Endodermal cell (in vitro differentiated cells): Measurements from ENCODE around the gene OR2D2. TPM values are rescaled to one million over a fixed set of nuclear protein-coding genes. Genes with fewer than 3 reads are reported as not detected.

Experiments used
- DNase-seq: peaks from one replicate; pipeline ENCODE4 v3.0.0-alpha.2; 2017
- H3K27ac ChIP-seq: 2 replicates; pipeline ENCODE4 v1.5.1; 2013; ENCODE audit warnings: mild to moderate bottlenecking, low read depth, low read length, moderate library complexity
- H3K27me3 ChIP-seq: 2 replicates; pipeline ENCODE4 v1.6.1; 2013; ENCODE audit warnings: mild to moderate bottlenecking, low read length, moderate library complexity; ENCODE audit not compliant: insufficient read depth, control insufficient read depth, poor library complexity, severe bottlenecking
- H3K36me3 ChIP-seq: 2 replicates; pipeline ENCODE4 v1.7.0; 2013; ENCODE audit warnings: mild to moderate bottlenecking, low read length, moderate library complexity; ENCODE audit not compliant: control insufficient read depth, insufficient read depth
- H3K4me1 ChIP-seq: one replicate; pipeline ENCODE4 v1.7.0; 2013; ENCODE audit warnings: low read length; ENCODE audit not compliant: control insufficient read depth, insufficient read depth
- H3K4me3 ChIP-seq: 2 replicates; pipeline ENCODE4 v1.5.1; 2013; ENCODE audit warnings: mild to moderate bottlenecking, low read length, moderate library complexity
- H3K9ac ChIP-seq: 2 replicates; pipeline ENCODE4 v1.6.1; 2013; ENCODE audit warnings: mild to moderate bottlenecking, low read length, moderate library complexity; ENCODE audit not compliant: poor library complexity, severe bottlenecking; ENCODE audit errors: extremely low read depth
- H3K9me3 ChIP-seq: 2 replicates; pipeline ENCODE4 v1.6.1; 2013; ENCODE audit warnings: mild to moderate bottlenecking, low read length, moderate library complexity; ENCODE audit not compliant: control insufficient read depth
- H3K27ac Mint-ChIP-seq: 2 replicates; pipeline ENCODE4 v1.8.0; 2020; ENCODE audit warnings: mixed read lengths
- H3K27me3 Mint-ChIP-seq: 2 replicates; pipeline ENCODE4 v1.8.0; 2021; ENCODE audit warnings: mild to moderate bottlenecking, mixed read lengths; ENCODE audit not compliant: insufficient read depth
- H3K36me3 Mint-ChIP-seq: 2 replicates; pipeline ENCODE4 v1.8.0; 2020; ENCODE audit warnings: low read depth, mixed read lengths
- H3K4me1 Mint-ChIP-seq: 2 replicates; pipeline ENCODE4 v1.8.0; 2020; ENCODE audit warnings: mixed read lengths
- H3K4me3 Mint-ChIP-seq: 2 replicates; pipeline ENCODE4 v1.8.0; 2020; ENCODE audit warnings: mild to moderate bottlenecking, moderate library complexity, mixed read lengths
- H3K9me3 Mint-ChIP-seq: 2 replicates; pipeline ENCODE4 v1.8.0; 2020; ENCODE audit warnings: mild to moderate bottlenecking, mixed read lengths
- CTCF ChIP-seq: fragments of 200-600 bp; sonication (generic); conservative IDR thresholded peaks from 2 replicates; pipeline ENCODE4 v1.5.0; 2021; ENCODE audit warnings: antibody characterized with exemption, mild to moderate bottlenecking
- WGBS, 2 experiments: methylation state at CpG; one replicate each; pipeline versions ENCODE4 v1.1.5 to v1.1.7; 2013; ENCODE audit warnings: missing lambda C conversion rate in 2 of 2, mixed read lengths in 1 of 2; ENCODE audit not compliant: insufficient coverage in 1 of 2, insufficient read length in 1 of 2; 5-methylcytosine and 5-hydroxymethylcytosine counted together
- long read RNA-seq, 4 experiments: library from polyadenylated mRNA in 2 of 4; library from RNA in 1 of 4; library from capped mRNA in 1 of 4; stranded (forward) in 3 of 4; unstranded in 1 of 4; transcript quantifications; one replicate each; pipeline ENCODE4 v2.0.0, GENCODE V29; 2020 to 2021; ENCODE audit warnings: inconsistent platforms in 1 of 4
- polyA plus RNA-seq, 2 experiments: library from polyadenylated mRNA; stranded (reverse); fragments of 50-300 nt; gene quantifications; one replicate each; pipeline ENCODE4 v1.2.3, GENCODE V29; 2013
- total RNA-seq, 2 donors: library from RNA; stranded (reverse); fragmentation: NEBNext Ultra II Directional in 1 of 2; extraction: Animal tissue kit (Norgen Biotek cat#: 25700) in 1 of 2; gene quantifications; 2 replicates in 1 of 2; 3 replicates in 1 of 2; pipeline ENCODE4 v1.2.1, GENCODE V29; 2021

OR2D2 gene
- total RNA-seq = 1 to 10 TPM in 1 of 2 donors, not detected in 1; 1.1 TPM
- not detected for polyA plus RNA-seq (2013, experiment 1 of 2)
- polyA plus RNA-seq (2013, experiment 2 of 2) = not detected
- long read RNA-seq, experiment 1 = 0 reads
- long read RNA-seq, experiment 2 = 0 reads
- long read RNA-seq, experiment 3 = 0 reads
- long read RNA-seq, experiment 4 = 0 reads

- no peak within 1 kb of the TSS for H3K27ac Mint-ChIP-seq
- no peaks in the 10 kb centered on the region for H3K4me1 ChIP-seq
- peaks cover 2% of the 10 kb centered on the region for H3K9me3 Mint-ChIP-seq
- H3K4me1 Mint-ChIP-seq = no peaks in the 10 kb centered on the region
- H3K4me3 Mint-ChIP-seq = no peak within 1 kb of the TSS
- DNase-seq = no peak
- no peaks in the 10 kb centered on the region for H3K27me3 Mint-ChIP-seq
- H3K9me3 ChIP-seq = peaks cover 4% of the 10 kb centered on the region
- H3K36me3 Mint-ChIP-seq = no peaks in the 10 kb centered on the region
- H3K27ac ChIP-seq = no peak within 1 kb of the TSS
- H3K9ac ChIP-seq = no peak within 1 kb of the TSS
- 88 to 100% methylated on average over 2 of the region's 2 CpGs for WGBS, 2 experiments
- H3K36me3 ChIP-seq = no peaks in the 10 kb centered on the region
- no peaks in the 10 kb centered on the region for H3K27me3 ChIP-seq
- no peak within 1 kb of the TSS for H3K4me3 ChIP-seq
- TF ChIP-seq CTCF = no peak
Observed at GRCh38 chr11:6892400-6892799, at the start of gene OR2D2. Gene OR2D2 (minus strand): TSS chr11:6892500. CDS start chr11:6892500, 0 bp downstream.

GRCh38 chr11:6941970-6942369 lies 49.7 kb upstream of the OR2D2 start:
- no peaks in the 10 kb centered on the region for H3K4me1 Mint-ChIP-seq
- H3K4me3 Mint-ChIP-seq = no peak overlapping the region
- no peak for TF ChIP-seq CTCF
- H3K9ac ChIP-seq = no peak overlapping the region
- no peaks in the 10 kb centered on the region for H3K27me3 ChIP-seq
- H3K27ac Mint-ChIP-seq = no peak overlapping the region
- DNase-seq = no peak
- no peaks in the 10 kb centered on the region for H3K36me3 ChIP-seq
- H3K27ac ChIP-seq = no peak overlapping the region
- H3K36me3 Mint-ChIP-seq = peaks cover 20% of the 10 kb centered on the region
- no peaks in the 10 kb centered on the region for H3K9me3 ChIP-seq
- H3K4me3 ChIP-seq = no peak overlapping the region
- H3K9me3 Mint-ChIP-seq = no peaks in the 10 kb centered on the region
- H3K4me1 ChIP-seq = no peaks in the 10 kb centered on the region
- H3K27me3 Mint-ChIP-seq = no peaks in the 10 kb centered on the region

GRCh38 chr11:6932145-6932544 lies 39.8 kb upstream of the OR2D2 start:
- DNase-seq = no peak
- Histone ChIP-seq H3K27me3 (no peaks in the 10 kb centered on the region), H3K9ac (no peak overlapping the region), H3K9me3 (no peaks in the 10 kb centered on the region), H3K4me3 (no peak overlapping the region), H3K4me1 (no peaks in the 10 kb centered on the region), H3K36me3 (no peaks in the 10 kb centered on the region), H3K27ac (no peak overlapping the region)
- H3K4me3 Mint-ChIP-seq = no peak overlapping the region
- peaks cover 22% of the 10 kb centered on the region for H3K36me3 Mint-ChIP-seq
- no peak overlapping the region for H3K27ac Mint-ChIP-seq
- 91 to 93% methylated on average over 5 to 7 of the region's 7 CpGs for WGBS, 2 experiments
- TF ChIP-seq CTCF = no peak
- no peaks in the 10 kb centered on the region for H3K9me3 Mint-ChIP-seq
- H3K27me3 Mint-ChIP-seq = no peaks in the 10 kb centered on the region
- peaks cover 6% of the 10 kb centered on the region for H3K4me1 Mint-ChIP-seq
